NT2/D1 (cell line): ENCODE results near the gene KDM4D.

Experiments
- YY1 ChIP-seq: IDR thresholded peaks from 2 replicates; pipeline ENCODE4 v1.6.1; 2011; ENCODE audit not compliant: insufficient read length, insufficient read depth
- ZNF274 ChIP-seq: IDR thresholded peaks from 2 replicates; pipeline ENCODE4 v1.6.1; 2011; ENCODE audit warnings: mild to moderate bottlenecking, low read depth, low read length

DNA sequence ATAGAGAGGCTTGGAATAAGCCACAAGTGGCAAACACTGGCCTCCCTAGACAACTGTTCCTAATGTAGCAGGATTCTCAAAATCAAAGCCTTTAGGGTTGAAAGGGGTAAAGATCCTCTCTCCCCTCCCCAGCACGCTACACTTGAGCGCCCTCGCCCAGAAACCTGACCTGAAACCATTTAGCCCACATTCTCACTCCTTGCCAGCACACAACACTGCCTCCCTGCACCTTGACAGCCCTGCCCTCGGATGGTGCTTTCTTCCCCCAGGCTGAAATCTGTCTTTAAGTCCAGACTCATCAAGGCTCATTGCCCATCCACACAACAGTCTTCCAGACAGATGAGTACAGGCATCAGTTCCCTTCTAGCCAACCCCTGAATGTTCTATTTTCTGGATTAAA lies 26.7 kb upstream of the KDM4D start:
- TF ChIP-seq YY1 (no peak), ZNF274 (no peak)
